HEK293T (cell line): Measurements from ENCODE around the gene DLG5.

Experiments used
- CTCF ChIA-PET: fragments of 350-600 bp; formaldehyde crosslinking; extraction: SDS; loops from one replicate; lab custom pipeline; 2021; ENCODE audit warnings: antibody characterized with exemption, inconsistent platforms; lab: Yijun Ruan, JAX
- POLR2A ChIA-PET: fragments of 350-600 bp; formaldehyde crosslinking; extraction: SDS; loops from one replicate; lab custom pipeline; 2020; ENCODE audit warnings: antibody characterized with exemption, inconsistent platforms; lab: Yijun Ruan, JAX
- DNase-seq: peaks from one replicate; pipeline ENCODE4 v3.0.0; 2012; ENCODE audit warnings: mixed read lengths; ENCODE audit errors: extremely low spot score
- ARNT ChIP-seq: fragments of 450-650 bp; IDR thresholded peaks from 2 replicates; pipeline ENCODE4 v1.6.1; 2017; ENCODE audit warnings: mild to moderate bottlenecking
- BHLHE40 ChIP-seq: fragments of 450-650 bp; IDR thresholded peaks from 2 replicates; pipeline ENCODE4 v1.6.1; 2016; ENCODE audit warnings: mild to moderate bottlenecking, moderate library complexity, borderline replicate concordance
- CTBP1 ChIP-seq: fragments of 450-650 bp; IDR thresholded peaks from 2 replicates; pipeline ENCODE4 v1.6.1; 2016; ENCODE audit warnings: borderline replicate concordance
- ELF4 ChIP-seq: fragments of 450-650 bp; IDR thresholded peaks from 2 replicates; pipeline ENCODE4 v1.6.1; 2017; ENCODE audit warnings: antibody characterized with exemption
- FOXA1 ChIP-seq: fragments of 450-650 bp; IDR thresholded peaks from 2 replicates; pipeline ENCODE4 v1.6.1; 2016; ENCODE audit warnings: mild to moderate bottlenecking
- FOXK2 ChIP-seq: fragments of 450-650 bp; IDR thresholded peaks from 2 replicates; pipeline ENCODE4 v1.6.1; 2016; ENCODE audit warnings: mild to moderate bottlenecking
- HDGF ChIP-seq: fragments of 450-650 bp; IDR thresholded peaks from 2 replicates; pipeline ENCODE4 v1.6.1; 2017; ENCODE audit warnings: antibody characterized with exemption, borderline replicate concordance
- L3MBTL2 ChIP-seq: fragments of 450-650 bp; conservative IDR thresholded peaks from 2 replicates; pipeline ENCODE4 v1.6.1; 2016; ENCODE audit warnings: mild to moderate bottlenecking
- LEF1 ChIP-seq: fragments of 450-650 bp; IDR thresholded peaks from 2 replicates; pipeline ENCODE4 v1.6.1; 2017; ENCODE audit warnings: mild to moderate bottlenecking, borderline replicate concordance
- NFRKB ChIP-seq: fragments of 450-650 bp; IDR thresholded peaks from 2 replicates; pipeline ENCODE4 v1.6.1; 2016; ENCODE audit warnings: mild to moderate bottlenecking, moderate library complexity
- PKNOX1 ChIP-seq: fragments of 450-650 bp; IDR thresholded peaks from 2 replicates; pipeline ENCODE4 v1.6.1; 2016
- SP1 ChIP-seq: fragments of 450-650 bp; IDR thresholded peaks from 2 replicates; pipeline ENCODE4 v1.6.1; 2017
- SUZ12 ChIP-seq: fragments of 450-650 bp; IDR thresholded peaks from 2 replicates; pipeline ENCODE4 v1.6.1; 2016; ENCODE audit warnings: mild to moderate bottlenecking
- TARDBP ChIP-seq: fragments of 450-650 bp; IDR thresholded peaks from 2 replicates; pipeline ENCODE4 v1.6.1; 2016
- ZNF384 ChIP-seq: fragments of 450-650 bp; IDR thresholded peaks from 2 replicates; pipeline ENCODE4 v1.6.1; 2016

The DLG5 gene

GRCh38 chr10:77869626-77870420 lies 56.7 kb downstream of the DLG5 start:
- POLR2A ChIA-PET: no interaction called here
- no peak for DNase-seq
- no peak for TF ChIP-seq NFRKB
- TF ChIP-seq HDGF: no peak
- TF ChIP-seq SUZ12: no peak
- no peak for TF ChIP-seq PKNOX1
- CTCF ChIA-PET: interaction anchor here (0.6 kb wide), 1 partner anchor 18 kb away, joined by 3 read pairs; no protein-coding TSS in a partner anchor

GRCh38 chr10:77868523-77868922 lies 58.0 kb downstream of the DLG5 start:
- CTCF ChIA-PET: no interaction called here
- POLR2A ChIA-PET: no interaction called here
- DNase-seq: no peak
- no peak for TF ChIP-seq CTBP1
- no peak for TF ChIP-seq NFRKB
- no peak for TF ChIP-seq FOXK2
- TF ChIP-seq ZNF384: no peak
- no peak for TF ChIP-seq LEF1
- TF ChIP-seq FOXA1: no peak
- TF ChIP-seq HDGF: no peak

- no peak for TF ChIP-seq L3MBTL2
- TF ChIP-seq NFRKB: no peak
- TF ChIP-seq FOXK2: no peak
- TF ChIP-seq CTBP1: no peak
- TF ChIP-seq HDGF: no peak
- TF ChIP-seq PKNOX1: no peak
- no peak for TF ChIP-seq ZNF384
- TF ChIP-seq LEF1: no peak
- no peak for TF ChIP-seq SUZ12
- TF ChIP-seq FOXA1: no peak
- no peak for TF ChIP-seq TARDBP
- POLR2A ChIA-PET: no interaction called here
- no peak for DNase-seq
- CTCF ChIA-PET: no interaction called here
Measured at GRCh38 chr10:77867124-77867719, 59.3 kb downstream of the DLG5 start.

GRCh38 chr10:77866598-77866997 lies 60.0 kb downstream of the DLG5 start:
- DNase-seq: no peak
- ChIA-PET CTCF (no interaction called here), POLR2A (no interaction called here)
- TF ChIP-seq CTBP1 (no peak), ZNF384 (no peak), SUZ12 (no peak), HDGF (no peak), ELF4 (no peak), ARNT (no peak), PKNOX1 (no peak), FOXA1 (no peak), FOXK2 (no peak), LEF1 (no peak), BHLHE40 (no peak), L3MBTL2 (no peak), SP1 (no peak)

GRCh38 chr10:77865580-77866324 lies 60.8 kb downstream of the DLG5 start:
- CTCF ChIA-PET: no interaction called here
- no peak for TF ChIP-seq TARDBP
- TF ChIP-seq SP1: no peak
- no peak for TF ChIP-seq PKNOX1
- TF ChIP-seq LEF1: no peak
- TF ChIP-seq FOXK2: no peak
- no peak for TF ChIP-seq ELF4
- POLR2A ChIA-PET: no interaction called here
- no peak for DNase-seq
